ENCODE data around the gene MBNL2.

MBNL2 gene

GRCh38 chr13:97194479-97194878 lies 27.7 kb upstream of the MBNL2 start:
- H3K27ac ChIP-seq: no peak overlapping the region
- no peak for TF ChIP-seq CTCF (conservative IDR thresholded peaks at IDR 0.05)
- TF ChIP-seq ZFX (IDR thresholded peaks at IDR 0.05): no peak

- TF ChIP-seq ZFX (IDR thresholded peaks at IDR 0.05): no peak
- TF ChIP-seq CTCF (conservative IDR thresholded peaks at IDR 0.05): no peak
- H3K27ac ChIP-seq: no peak overlapping the region
Observed at GRCh38 chr13:97196340-97196739, 25.8 kb upstream of the MBNL2 start.

GRCh38 chr13:97198753-97199152 lies 23.4 kb upstream of the MBNL2 start:
- no peak overlapping the region for H3K27ac ChIP-seq

GRCh38 chr13:97199451-97199850 lies 22.7 kb upstream of the MBNL2 start:
- TF ChIP-seq CTCF (conservative IDR thresholded peaks at IDR 0.05) (no peak), ZFX (IDR thresholded peaks at IDR 0.05) (no peak)
- no peak overlapping the region for H3K27ac ChIP-seq

More at GRCh38 chr13:97198753-97199152, 23.4 kb upstream of the MBNL2 start:
- TF ChIP-seq ZFX (IDR thresholded peaks at IDR 0.05) (no peak), CTCF (conservative IDR thresholded peaks at IDR 0.05) (no peak)

GRCh38 chr13:97200081-97200942 lies 21.8 kb upstream of the MBNL2 start:
- no peak overlapping the region for H3K27ac ChIP-seq
- no peak for TF ChIP-seq CTCF (conservative IDR thresholded peaks at IDR 0.05)

- no peak overlapping the region for H3K27ac ChIP-seq
- TF ChIP-seq CTCF (conservative IDR thresholded peaks at IDR 0.05) (no peak), ZFX (IDR thresholded peaks at IDR 0.05) (no peak)
Observed at GRCh38 chr13:97202761-97203160, 19.4 kb upstream of the MBNL2 start.

- no peak overlapping the region for H3K27ac ChIP-seq
- TF ChIP-seq CTCF (conservative IDR thresholded peaks at IDR 0.05) (no peak), ZFX (IDR thresholded peaks at IDR 0.05) (no peak)
Observed at GRCh38 chr13:97205465-97205864, 16.7 kb upstream of the MBNL2 start.
